Prostate gland (tissue), 2 donors: ENCODE results near the gene SLC39A11.

Source experiments
- POLR2AphosphoS5 ChIP-seq: sonication (generic); formaldehyde crosslinking; IDR thresholded peaks from one replicate; pipeline ENCODE4 v1.6.1; 2017; ENCODE audit warnings: antibody characterized with exemption
- TF ChIP-seq, protein P1 (sequence below), 4 experiments: fragments of 200-600 bp in 2 of 4; fragments of 450-650 bp in 2 of 4; sonication (generic) in 2 of 4; IDR thresholded peaks; 1 replicate in 3 of 4; 2 replicates in 1 of 4; pipeline ENCODE4 v1.5.1; 2016 to 2019; ENCODE audit warnings: antibody characterized with exemption in 4 of 4, mild to moderate bottlenecking in 2 of 4, moderate library complexity in 2 of 4

GRCh38 chr17:72774236-72774635, 318.3 kb downstream of the SLC39A11 start:
- TF ChIP-seq, protein P1, sequence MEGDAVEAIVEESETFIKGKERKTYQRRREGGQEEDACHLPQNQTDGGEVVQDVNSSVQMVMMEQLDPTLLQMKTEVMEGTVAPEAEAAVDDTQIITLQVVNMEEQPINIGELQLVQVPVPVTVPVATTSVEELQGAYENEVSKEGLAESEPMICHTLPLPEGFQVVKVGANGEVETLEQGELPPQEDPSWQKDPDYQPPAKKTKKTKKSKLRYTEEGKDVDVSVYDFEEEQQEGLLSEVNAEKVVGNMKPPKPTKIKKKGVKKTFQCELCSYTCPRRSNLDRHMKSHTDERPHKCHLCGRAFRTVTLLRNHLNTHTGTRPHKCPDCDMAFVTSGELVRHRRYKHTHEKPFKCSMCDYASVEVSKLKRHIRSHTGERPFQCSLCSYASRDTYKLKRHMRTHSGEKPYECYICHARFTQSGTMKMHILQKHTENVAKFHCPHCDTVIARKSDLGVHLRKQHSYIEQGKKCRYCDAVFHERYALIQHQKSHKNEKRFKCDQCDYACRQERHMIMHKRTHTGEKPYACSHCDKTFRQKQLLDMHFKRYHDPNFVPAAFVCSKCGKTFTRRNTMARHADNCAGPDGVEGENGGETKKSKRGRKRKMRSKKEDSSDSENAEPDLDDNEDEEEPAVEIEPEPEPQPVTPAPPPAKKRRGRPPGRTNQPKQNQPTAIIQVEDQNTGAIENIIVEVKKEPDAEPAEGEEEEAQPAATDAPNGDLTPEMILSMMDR (IDR thresholded peaks at IDR 0.05) = no peak
- TF ChIP-seq POLR2AphosphoS5 = no peak
